Measurements from ENCODE around the gene MAEA.
"Not testable (repeated sequence)": the region's sequence is repeated elsewhere in the genome, so short reads cannot be mapped to it uniquely, and the experiment has no call there.

The MAEA gene

DNA sequence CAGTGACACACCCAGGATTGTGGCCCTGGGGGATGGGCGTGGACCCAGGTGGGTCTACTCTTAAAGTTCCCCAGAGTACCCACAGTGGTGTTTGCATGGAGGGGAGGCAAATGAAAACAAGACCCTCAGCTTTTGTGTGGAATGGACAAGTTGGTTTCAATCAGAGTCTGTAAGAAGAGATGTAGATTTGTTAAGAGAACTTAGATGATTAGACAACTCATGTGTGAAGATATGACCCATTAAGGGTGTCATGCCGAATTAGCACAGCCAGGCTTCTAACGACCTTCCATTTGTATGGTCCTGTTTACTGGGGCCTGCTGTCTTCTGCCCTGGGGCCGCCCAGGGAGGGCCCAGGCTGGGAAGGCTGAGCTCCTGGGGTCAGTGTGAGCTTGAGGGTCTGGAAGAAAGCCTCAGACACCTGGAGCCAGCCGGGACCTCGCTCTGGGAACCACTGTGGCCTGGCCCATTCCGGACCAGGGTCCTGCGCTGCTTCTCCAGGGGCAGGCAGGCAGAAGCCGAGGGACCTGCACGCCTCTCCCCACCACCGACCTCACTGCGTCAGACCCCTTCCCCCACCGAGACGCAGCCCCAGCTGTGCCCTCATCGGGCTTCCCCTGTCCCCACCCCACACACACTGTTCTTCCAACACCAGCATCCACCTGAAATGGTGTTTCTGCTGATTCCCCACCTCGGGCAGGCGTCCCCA, 77.7 kb downstream of the MAEA start:
- no peak for DNase-seq (ENCODE audit: low spot score)

DNA sequence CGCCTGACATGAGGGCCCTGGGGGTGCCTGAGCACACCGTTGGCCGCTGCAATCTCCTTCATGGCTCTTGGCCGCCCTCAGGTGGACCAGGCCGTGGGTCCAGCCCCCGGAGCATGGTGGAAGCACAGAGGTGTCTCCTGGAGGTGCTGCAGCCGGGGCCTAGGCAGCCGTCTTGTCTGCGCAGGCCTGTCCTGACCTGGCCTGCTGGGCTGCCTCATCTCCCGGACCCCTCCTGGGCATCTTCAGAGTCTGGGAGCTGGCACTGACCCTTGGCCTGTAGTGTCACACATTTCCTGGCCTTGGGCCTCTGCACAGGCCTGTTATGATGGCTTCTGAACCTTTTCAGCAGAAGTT, 78.2 kb downstream of the MAEA start:
- no peak for DNase-seq (ENCODE audit: low spot score)

DNA sequence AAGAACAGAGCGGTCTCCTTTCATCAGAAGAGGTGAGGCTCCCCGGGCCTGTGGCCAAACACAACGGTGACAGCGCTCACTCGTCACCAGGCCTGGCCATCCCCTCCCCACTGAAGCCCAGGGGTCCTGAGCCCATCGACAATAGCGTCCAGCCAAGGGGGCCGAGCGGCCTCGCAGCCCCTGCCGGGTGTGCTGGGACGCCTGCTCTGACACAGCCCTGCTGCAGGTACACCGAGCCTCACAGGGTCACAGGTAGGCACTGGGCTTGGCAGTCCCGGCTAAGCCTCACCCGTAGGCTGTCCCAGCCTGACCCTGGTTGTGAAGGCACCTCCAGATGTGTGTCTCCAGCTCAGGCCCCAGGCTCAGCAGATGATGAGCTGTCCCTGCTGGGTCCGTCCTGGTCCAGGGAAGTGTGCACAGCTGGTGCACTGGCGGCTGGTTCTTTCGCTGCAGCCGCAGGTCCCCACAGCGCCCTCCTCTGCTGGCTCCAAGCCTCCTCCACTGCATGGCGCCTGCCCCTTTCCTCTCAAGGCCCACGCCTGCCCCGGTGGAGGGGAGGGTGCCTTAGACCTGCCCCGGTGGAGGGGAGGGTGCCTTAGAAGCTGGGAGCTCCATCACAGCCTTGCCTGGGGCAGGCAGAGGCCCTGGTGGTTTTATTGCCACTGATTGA, 78.9 kb downstream of the MAEA start:
- no peak for DNase-seq (ENCODE audit: low spot score)

DNA sequence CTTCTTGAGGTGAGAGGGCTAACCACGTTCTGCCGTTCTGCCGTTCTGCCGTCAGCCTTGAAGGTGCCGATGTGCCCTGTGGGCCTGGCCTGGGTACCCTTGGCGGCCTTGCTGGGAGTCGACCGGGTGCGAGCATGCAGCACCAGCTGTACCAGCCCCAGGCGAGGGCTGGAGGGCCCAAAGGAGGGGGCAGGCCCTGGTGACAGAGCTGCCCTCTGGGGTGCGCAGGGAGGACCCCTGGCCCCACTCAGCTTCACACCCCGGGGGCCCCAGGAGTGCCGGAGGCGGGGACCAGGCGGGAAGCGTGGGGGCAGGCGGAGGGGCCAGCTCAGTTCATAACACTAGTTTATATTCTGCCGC, 79.4 kb downstream of the MAEA start:
- no peak for DNase-seq (ENCODE audit: low spot score)

DNA sequence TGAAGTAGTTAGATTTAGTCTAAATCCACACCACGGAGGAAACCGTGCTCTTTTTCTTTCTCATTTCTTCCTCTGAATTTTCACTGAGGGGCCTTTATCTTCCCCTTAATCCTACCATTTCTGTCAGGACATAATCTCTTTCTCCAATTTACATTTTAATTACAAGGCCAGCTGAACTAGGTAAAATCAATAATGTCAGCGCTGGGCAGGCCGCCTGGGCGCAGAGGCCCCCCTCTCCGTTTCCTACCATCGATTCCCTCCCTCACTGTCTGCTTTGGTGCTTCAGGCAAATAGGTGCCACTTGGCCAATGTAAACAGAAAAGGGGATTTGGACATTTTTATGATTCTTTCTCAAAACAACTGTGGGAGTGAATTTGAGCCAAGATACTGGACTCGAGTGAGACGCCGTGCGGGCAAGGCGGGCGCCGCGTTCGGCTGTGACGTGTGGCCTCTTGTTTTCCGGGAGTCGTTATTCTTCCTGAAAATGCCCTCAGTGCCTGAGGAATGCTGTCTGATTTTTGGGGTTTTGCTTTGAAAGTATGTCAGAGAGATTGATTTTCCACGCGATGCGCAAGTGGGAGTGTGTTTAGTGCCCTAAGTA, 79.9 kb downstream of the MAEA start:
- no peak for DNase-seq (ENCODE audit: low spot score)

DNA sequence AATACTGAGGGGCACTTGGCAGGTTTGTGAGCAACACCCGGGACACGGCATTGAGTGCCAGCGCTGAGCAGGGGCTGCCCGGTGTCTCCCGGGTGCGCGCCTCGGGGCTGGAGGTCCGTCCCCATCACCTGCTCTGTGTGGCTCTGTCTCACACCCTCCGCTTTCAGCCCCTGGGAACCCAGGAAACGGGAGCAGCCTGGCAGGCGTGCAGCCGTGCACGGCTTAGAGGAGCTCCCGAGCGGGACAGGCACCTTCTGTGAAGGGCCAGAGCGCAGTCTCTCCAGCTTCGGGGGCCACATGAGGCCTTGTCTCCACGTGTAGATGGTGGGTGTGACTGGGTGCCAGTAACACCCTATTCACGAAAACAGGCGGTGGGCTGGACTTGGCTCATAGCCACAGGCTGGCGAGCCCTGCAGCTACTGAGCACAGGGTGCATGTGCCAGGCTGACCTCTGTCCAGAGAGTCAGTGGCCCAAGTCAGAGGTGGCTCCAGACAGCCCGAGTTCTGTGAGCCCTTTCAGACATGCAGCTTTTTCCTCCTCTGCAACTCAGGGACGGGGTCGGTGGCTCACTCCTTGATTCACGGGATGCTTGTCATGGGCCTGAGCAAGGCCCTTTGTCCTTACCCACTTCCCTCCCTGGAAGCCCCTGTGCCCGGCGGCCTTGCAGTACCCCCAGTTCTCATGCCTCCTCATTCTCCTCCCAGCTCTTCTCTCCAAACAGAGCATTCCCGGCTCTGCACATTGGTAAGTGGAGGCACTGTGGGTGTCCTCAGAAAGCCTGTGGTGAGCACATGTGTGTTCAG, 80.8 kb downstream of the MAEA start:
- DNase-seq (ENCODE audit: low spot score): no peak

DNA sequence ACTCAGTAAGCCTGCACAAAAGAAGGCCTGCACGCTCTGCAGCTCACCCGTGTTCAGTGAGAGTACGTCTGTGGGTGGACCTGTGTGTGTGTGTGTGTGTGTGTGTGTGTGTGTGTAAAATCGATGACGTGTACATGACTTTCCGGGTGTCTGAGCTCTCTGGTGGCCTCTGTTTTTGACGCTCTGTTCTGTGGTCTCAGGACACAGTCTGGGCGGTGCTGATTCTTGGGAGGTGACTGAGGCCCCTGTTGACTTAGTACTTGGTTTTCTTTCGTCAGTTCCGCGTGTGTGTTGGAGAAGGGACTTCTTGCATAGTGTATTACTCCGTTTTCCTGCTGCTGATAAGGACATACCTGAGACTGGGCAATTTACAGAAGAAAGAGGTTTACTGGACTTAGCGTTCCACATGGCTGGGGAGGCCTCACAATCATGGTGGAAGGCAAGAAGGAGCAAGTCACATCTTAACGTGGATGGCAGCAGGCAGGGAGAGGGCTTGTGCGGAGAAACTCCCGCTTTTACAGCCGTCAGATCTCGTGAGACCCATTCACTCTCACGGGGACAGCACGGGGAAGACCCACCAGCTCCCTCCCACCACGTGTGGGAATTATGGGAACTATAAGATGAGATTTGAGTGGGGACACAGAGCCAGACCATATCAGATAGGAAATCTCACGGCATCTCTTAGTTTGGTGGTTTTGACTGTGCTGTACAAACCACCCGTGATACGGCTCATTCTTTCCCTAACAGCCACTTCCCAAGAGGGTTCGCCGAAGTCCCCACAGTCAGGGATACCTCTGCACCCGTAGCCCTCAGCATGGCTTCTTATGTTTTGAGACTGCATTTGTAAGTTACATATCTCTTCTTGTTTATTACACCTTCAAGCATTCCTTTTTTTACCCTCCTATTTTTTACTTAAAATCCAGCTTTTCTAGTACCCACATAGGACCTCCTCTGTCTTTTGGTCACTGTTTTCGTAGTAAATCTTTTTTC, 81.8 kb downstream of the MAEA start:
- DNase-seq (ENCODE audit: low spot score): no peak

DNA sequence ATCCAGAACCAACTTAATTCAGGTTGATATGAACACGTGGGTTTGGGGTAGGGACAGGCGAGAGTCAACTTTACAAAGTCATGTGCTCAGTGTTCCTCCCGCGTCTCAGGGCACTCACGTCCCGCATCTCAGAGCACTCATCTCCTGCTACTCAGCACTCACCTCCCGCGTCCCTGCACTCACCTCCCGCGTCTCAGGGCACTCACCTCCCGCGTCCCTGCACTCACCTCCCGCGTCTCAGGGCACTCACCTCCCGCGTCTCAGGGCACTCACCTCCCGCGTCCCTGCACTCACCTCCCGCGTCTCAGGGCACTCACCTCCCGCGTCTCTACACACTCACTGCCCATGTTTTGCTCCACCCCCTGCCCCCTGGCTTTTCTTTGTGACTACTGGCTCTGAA, 82.9 kb downstream of the MAEA start:
- DNase-seq (ENCODE audit: low spot score): not testable (repeated sequence)

DNA sequence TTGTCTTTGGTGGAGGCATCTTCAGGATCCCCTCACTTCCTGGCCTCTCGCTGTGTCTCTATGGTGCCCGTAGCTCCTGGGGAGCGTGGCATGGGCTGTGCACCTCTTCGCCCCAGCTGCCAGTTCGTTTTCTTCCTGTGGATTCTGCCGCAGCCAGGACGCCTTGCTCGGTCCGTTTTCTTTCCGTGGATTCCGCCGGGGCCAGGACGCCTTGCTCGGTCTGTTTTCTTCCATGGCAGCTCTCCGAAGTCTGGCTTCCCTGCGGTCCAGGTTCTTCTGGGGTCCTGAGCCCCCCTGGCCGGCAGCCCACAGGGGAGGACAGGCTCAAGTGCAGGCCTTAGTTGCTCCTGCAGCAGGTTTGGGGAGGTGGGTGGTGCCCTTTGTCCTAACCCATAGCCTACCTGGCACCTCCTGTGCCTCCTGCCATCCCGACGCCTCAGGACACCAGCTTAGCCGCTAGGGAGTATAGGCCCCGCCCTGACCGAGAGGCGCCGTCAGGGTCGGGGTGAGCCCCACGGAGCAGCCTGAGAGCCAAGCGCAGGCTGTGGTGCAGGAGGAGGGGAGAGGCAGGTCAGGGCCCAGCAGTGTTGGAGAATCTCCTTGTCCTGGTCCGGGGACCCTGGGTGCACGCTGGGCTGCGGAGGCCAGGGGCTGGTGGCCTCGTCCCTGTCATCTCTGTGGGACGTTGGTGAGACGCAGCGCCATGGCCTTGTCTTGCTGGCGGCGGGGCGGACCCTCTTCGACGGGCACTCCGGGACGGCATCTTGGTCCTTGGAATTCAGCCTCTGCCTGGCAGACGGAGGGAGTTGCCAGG, 84.4 kb downstream of the MAEA start:
- DNase-seq (ENCODE audit: low spot score): no peak

DNA sequence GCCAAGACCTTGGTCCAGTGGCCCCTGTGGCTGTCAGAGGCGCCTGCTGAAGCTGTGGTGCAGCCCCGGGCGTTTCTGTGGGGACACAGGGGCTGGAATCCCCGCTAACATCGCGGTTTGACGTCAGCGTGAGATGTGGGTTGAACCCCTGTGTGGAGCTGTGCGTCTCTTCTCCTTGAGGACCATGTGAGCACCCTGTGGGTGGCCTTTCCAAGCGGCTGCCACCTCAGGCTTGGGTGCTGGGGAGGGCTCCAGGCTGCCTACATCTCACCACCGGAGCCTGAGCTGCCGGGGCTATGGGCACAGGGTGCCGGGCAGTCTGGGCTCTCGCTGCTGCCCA, 85.0 kb downstream of the MAEA start:
- DNase-seq (ENCODE audit: low spot score): no peak

DNA sequence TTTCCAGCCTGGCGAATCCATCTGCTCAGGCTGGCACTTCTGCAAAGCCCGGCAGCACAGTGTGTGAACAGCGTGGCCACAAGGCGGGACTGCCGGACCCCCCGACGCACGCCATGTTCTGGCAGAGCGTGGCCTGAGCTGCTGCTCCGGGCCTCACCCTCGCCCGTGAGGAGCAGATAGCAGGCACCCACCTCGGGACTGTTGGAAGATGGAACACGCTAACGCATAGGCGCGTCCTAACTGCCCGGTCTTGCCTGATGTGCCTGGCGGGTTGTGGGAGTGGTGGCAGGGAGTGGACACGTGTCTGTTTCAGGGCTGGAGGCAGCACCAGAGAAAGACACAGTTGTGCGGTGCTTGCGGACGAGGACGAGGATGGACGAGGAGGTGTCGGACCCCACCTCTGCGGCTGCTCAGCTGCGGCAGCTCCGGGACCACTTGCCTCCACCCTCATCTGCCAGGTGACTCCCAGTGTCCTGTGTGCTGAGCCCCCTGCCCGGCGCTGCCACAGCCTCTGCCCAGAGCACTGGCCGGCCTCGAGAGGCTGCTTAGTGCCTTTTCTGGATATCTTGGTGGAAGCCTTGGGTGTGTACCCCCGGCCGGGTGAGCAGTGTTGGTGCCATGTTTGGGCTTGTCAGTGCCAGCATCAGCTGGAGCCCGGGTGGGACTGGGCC, 85.5 kb downstream of the MAEA start:
- no peak for DNase-seq (ENCODE audit: low spot score)

DNA sequence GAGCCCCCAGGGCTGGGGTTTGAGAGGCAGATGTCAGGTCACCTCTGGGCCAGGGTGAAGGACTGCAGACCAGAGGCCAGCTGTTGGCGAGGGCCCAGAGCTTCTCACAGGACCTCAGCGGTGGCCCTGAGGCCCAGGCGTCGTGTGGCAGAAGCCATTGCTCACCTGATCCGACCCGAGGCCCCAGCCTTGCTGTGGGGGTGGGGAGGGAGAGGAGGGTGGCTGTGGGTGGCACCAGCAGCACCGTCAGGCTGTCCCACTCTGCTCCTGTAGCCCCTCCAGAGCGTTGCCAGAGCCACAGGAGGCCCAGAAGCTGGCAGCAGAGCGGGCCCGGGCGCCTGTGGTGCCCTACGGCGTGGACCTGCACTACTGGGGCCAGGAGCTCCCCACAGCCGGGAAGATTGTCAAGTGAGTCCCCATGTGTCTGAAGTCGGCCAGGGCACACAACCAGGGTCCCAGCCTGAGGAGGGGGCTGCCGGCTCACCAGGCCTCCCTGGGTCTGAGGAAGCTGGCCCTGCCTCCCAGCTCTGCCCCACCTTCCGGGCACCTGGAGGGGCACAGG, 86.2 kb downstream of the MAEA start:
- DNase-seq (ENCODE audit: low spot score): no peak

DNA sequence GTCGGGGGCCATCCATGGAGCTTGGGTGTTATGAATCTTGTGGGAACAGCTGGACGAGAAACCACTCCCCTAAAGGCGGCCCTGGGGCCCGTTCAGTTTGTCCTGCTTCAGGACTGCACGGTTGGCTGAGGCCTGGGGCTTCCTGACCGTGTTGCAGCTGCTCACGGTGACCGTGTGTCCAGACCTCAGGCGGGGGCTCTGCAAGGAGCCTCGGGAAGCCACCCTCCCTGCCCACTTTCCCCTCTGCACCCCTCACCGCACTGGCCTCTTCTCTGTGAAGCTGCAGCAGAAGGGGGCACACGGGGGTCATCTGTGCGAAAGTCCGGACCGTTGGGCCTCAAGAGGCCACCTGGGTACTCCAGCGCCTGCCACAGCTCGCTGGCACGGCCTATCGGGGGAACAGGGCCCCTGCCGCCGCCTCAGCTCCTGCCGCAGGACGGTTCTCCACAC, 86.7 kb downstream of the MAEA start:
- DNase-seq (ENCODE audit: low spot score): no peak

DNA sequence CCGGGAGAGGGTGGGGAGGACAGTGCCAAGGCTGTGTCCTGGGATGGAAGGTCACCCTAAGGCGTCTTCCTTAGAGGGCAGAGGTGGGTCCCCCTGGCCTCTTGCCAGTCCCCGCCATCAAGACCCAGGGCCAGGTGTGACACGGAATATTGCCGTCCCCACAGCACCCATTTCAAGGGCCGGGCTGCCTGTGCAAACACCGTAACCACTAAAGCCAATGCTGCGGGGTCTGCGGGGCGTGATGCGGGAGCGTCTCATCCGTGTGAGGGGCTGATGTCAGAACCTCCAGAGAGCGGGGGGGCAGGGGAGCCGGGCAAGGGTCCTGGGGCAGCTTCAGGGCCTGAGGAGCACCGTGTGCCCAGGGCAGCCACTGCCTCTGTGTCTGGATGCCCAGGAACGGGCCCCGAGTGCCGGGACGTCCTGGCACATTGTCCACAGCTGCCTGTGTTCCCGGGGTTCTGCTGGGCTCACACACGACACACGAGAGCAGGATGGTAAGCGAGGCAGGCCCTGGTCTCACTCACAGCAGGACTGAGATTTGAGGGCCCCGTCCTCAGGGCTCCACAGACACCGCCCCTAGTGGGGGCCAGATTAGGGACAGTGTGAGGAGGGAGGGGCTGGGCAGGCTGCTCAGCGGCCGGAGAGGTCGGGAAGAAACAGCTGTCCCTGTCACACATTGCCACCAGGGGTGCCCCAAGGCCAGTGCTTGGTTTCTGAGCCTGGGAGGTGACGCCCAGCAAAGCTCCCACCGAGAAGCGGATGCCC, 87.3 kb downstream of the MAEA start:
- no peak for DNase-seq (ENCODE audit: low spot score)

DNA sequence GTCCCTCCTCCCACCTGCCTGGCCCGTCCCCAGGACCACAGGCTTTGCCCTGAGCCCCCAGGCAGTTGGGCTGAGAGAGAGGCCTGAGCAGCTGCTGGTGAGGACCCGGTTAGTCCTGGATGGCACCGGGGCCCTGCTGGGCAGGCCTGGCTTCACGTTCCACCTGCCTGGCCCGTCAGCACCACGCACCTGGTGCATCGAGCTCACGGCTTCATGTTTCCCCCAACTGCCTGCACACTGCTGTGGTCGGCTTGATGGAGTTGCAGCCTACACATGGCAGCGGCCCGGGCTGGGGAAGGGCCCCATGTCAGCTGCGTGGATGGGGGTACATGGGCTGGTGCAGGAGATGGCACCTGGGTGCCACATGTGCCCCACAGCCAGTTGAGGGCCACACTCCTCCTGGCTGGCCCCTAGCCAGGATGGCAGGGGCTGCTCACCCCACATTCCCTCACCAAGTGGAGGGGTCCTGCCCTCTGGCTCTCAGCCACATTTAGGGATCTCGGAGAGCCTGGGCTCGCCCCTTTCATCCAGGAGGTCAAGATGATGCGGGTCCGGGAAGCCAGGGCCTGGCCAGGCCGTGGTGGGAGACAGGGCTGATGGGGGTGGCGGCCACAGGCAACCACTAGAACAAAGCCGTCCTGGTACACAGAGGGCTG, 88.0 kb downstream of the MAEA start:
- DNase-seq (ENCODE audit: low spot score): no peak

DNA sequence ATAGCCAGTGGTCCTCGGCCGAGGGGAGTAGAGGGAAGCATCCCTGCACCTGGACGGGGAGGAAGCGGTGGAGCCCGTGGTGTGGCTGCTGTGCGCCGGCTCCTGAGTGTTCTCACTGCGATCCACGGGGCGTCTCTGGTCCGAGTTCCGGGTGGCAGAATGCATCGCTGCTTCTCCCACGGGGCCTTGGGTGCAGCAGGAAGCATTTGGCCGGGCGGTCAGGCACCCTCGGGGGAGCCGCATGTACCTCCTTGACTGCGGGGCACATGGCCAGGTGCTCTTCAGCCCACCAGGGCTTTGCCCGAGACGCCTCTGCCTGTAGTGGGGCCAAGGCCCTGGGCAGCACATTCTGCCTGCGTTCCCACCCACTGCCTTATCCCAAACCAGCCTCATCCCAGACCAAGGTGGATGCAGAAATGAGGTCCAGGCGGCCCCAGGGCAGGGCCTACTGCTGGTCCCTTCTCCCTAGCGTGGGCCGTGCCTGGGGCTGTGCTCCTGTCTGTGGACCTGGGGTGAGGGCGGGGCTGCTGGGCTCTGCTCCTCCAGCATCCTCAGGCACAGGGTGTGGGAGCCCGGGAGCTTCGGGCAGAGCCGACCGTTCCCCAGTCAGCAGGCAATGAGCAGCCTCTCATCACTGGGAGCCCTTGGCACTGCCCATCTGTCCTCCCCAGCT, 89.0 kb downstream of the MAEA start:
- DNase-seq (ENCODE audit: low spot score): no peak

DNA sequence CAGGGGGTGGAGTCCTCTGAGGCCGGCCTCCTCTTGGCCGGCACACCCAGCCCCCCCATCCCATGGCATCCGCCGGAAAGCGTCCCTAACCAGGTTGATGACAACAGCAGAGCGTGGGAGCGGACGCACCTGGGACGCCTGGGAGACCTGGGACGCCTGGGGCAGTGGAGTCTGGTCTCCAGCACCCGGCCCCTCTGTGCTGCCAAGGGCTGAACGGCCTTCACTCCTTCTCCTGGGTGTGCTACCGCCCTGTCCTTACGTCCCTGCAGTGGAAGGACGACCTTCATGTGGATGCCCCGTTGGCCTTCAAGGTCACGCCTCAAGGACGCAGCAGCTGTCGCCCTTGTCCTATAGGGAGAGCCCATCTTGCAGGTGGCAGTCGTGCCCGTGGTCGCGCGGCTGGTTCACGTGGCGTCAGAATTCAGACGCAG, 89.7 kb downstream of the MAEA start:
- no peak for DNase-seq (ENCODE audit: low spot score)

DNA sequence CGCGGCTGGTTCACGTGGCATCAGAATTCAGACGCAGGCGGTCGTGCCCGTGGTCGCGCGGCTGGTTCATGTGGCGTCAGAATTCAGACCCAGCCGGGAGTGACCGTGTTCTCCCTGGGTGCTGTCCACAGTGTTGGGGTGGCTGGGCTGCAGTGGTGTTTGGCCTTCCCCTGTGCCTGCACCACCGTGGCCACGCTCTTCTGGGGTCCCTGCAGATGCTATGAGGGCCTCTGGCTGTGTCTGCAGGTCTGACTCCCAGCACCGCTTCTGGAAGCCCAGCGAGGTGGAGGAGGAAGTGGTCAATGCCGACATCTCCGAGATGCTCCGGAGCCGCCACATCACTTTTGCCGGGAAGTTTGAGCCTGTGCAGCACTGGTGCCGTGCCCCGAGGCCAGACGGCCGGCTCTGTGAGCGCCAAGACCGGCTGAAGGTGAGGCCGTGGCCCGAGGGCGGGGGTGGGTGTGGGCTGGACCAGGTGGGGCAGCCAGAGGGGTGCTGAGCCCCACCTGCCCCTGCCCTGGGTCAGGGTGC, 90.2 kb downstream of the MAEA start:
- no peak for DNase-seq (ENCODE audit: low spot score)

Data from AG08396 (cell line).